GM19372 (cell line): Measurements from ENCODE around the gene TSKS.

Experiments
- ATAC-seq: cut with Tn5 transposase; IDR thresholded peaks from one replicate; pipeline ENCODE4 v1.9.1; 2021; ENCODE audit warnings: mild to moderate bottlenecking, low read depth, moderate library complexity; ENCODE audit not compliant: unreplicated experiment

The TSKS gene

GRCh38 chr19:49763230-49763629, at the start of gene TSKS:
Gene TSKS, minus strand, starts transcription at chr19:49763306. Its CDS starts 59 bp downstream, at chr19:49763247.
- ATAC-seq, result no peak

DNA sequence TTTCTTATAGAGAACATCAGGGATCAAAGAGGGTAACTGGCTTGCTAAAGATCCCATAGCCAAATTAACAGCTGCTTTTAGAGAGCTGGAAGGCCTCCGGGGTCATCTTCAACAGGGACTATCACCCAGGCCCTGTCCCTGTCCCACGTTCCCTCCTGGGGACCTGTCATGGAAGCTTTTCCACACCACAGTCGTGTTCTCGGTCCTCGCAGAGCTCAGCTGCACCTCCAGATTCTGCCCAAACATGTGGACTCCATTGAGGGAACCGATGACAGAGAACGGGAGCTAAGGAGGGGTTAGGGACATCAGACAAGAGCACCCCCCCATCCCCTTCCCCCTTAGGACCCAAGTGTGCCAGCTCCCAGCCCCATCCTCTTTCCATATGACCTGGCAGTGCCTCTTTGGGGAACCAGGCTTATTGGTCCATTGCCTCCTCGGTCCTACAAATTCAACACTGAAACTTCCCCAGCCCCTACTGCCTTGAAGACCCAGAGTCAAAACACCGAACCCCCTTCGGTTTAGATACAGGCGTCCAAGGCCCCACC, 49.4 kb upstream of the TSKS start:
- no peak for ATAC-seq

GRCh38 chr19:49811328-49811727, 48.2 kb upstream of the TSKS start:
- ATAC-seq, result no peak

GRCh38 chr19:49809941-49810389, 46.9 kb upstream of the TSKS start:
- no peak for ATAC-seq

GRCh38 chr19:49809160-49809940, 46.2 kb upstream of the TSKS start:
- no peak for ATAC-seq

GRCh38 chr19:49808711-49809159, 45.6 kb upstream of the TSKS start:
- no peak for ATAC-seq

- no peak for ATAC-seq
These were observed 45.0 kb upstream of the TSKS start for GRCh38 chr19:49807904-49808675.

GRCh38 chr19:49807058-49807903, 44.2 kb upstream of the TSKS start:
- no peak for ATAC-seq

- ATAC-seq, result no peak
These were observed 43.5 kb upstream of the TSKS start for GRCh38 chr19:49806620-49806959.

GRCh38 chr19:49805822-49806619, 42.9 kb upstream of the TSKS start:
- ATAC-seq, result no peak

DNA sequence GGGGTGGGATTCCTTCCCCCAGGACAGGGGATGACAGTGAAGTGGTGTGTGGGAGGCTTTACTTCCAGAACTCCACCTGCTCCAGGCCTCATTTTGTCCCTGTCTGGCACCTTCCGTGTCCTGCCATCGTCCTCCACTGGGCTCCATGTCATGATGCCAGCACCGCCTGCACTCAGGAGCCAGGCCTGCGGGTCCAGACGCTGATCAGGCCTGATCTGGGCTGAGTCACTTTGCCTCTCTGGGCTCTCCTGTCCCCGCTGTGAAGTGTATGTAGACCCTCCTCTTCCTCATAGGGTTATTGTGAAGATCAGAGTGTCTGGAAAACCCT, 40.4 kb upstream of the TSKS start:
- ATAC-seq, result no peak

- ATAC-seq, result no peak
These were observed 39.9 kb upstream of the TSKS start for GRCh38 chr19:49802836-49803528.

DNA sequence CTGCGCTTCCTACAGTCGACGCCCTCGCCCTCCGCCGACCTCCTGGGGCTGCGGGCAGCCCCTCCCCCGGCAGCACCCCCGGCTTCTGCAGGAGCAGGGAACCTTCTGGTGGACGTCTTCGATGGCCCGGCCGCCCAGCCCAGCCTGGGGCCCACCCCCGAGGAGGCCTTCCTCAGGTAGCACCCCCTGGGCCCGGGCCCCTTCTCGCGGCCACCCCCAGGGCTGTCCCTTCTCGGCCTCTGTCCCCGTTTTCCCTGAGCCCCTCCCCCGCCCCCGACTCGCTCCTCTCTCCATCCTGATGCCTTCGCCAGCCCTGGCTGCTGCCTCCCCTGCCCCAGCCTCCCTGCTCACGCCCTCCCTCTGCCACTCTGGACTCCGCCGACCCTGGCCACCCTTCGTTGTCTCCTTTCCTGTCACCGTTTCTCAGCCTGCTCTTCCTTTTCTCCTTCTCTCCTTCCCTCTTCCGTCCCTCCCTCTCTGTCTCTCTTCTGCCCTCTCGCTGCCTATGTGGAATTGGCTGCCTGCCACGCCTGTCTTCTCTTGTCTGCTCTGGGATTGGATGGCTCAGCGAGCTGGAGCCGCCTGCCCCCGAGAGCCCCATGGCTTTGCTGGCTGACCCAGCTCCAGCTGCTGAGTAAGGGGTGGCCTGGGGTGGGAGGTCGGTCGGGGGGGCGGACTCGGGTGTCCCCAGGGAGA, 39.0 kb upstream of the TSKS start:
- no peak for ATAC-seq

DNA sequence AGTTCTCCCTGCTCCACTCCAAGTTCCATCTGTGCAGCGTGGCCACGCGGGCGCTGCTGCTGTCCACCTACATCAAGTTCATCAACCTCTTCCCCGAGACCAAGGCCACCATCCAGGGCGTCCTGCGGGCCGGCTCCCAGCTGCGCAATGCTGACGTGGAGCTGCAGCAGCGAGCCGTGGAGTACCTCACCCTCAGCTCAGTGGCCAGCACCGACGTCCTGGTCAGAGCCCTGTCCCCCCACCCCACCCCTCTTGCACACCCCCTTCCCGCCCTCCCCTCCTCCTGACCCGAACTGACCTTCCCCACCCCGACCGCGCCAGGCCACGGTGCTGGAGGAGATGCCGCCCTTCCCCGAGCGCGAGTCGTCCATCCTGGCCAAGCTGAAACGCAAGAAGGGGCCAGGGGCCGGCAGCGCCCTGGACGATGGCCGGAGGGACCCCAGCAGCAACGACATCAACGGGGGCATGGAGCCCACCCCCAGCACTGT, 38.3 kb upstream of the TSKS start:
- no peak for ATAC-seq

DNA sequence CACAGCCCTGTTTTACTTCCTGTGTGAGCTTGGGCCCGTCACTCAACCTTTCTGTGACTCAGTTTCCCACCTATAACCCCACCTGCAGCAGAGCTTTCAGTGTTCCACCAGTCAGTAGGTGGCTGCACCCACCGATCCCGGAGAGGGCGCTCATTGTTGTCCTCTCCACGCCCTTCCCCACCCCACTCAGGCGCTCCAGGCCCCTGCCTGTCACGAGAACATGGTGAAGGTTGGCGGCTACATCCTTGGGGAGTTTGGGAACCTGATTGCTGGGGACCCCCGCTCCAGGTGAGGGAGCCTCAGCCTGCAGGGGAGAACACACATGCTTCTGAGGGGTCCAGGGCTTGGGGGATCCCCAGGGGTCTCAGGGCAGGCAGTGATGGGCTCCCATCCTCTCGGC, 37.7 kb upstream of the TSKS start:
- no peak for ATAC-seq

GRCh38 chr19:49799798-49800376, 36.8 kb upstream of the TSKS start:
- no peak for ATAC-seq

- ATAC-seq, result no peak
These were observed 36.2 kb upstream of the TSKS start for GRCh38 chr19:49799271-49799797.

DNA sequence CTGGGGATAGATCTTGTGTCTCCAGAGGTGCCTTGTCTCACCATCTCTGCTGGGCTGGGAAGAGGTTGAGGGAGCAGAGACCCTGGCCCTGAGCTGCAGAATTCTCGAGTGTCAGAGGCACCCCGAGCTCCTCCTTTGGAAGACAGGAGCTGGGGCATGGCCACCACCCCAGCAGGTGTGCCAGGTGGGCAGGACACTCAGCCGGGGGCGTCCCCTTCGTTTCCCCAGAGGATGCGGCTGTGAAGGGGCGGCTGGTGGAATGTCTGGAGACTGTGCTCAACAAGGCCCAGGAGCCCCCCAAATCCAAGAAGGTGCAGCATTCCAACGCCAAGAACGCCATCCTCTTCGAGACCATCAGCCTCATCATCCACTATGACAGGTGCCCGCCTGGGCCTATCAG, 35.5 kb upstream of the TSKS start:
- no peak for ATAC-seq
